Omental fat pad (tissue), 4 donors: Measurements from ENCODE around the gene FOXO6. TPM values are rescaled to one million over a fixed set of nuclear protein-coding genes. Genes with fewer than 3 reads are reported as not detected.

Source experiments
- ATAC-seq: fragments of 150-250 bp; one replicate; pipeline ENCODE4 v1.9.1; 2016; ENCODE audit warnings: mild to moderate bottlenecking, moderate library complexity; ENCODE audit not compliant: low FRiP score
- DNase-seq: peaks from one replicate; pipeline ENCODE4 v3.0.0-alpha.2; 2019; ENCODE audit warnings: low spot score
- CTCF ChIP-seq, 3 donors: fragments of 450-650 bp; IDR thresholded peaks; one replicate each; pipeline ENCODE4 v1.5.1; 2016 to 2017; ENCODE audit warnings: antibody characterized with exemption in 3 of 3, mild to moderate bottlenecking in 3 of 3, moderate library complexity in 2 of 3
- total RNA-seq, 4 donors: library from RNA; depleted of rRNA; stranded (reverse); fragments of >200 nt; gene quantifications; one replicate each; pipeline ENCODE4 v1.1.0, GENCODE V29; 2016

FOXO6 gene
- total RNA-seq, 4 donors from 2014 or later: 0.12 to 0.93 (median 0.31) TPM; not detected in 1

GRCh38 chr1:41389009-41389408 lies 27.8 kb downstream of the FOXO6 start:
- DNase-seq (no peak), ATAC-seq (no peak)
- TF ChIP-seq CTCF (IDR thresholded peaks at IDR 0.05): no peak

GRCh38 chr1:41390166-41390565 lies 28.9 kb downstream of the FOXO6 start:
- DNase-seq (no peak), ATAC-seq (no peak)
- TF ChIP-seq CTCF (IDR thresholded peaks at IDR 0.05): no peak

GRCh38 chr1:41390573-41390972 lies 29.3 kb downstream of the FOXO6 start:
- no peak for TF ChIP-seq CTCF (IDR thresholded peaks at IDR 0.05)
- DNase-seq: no peak
- ATAC-seq: no peak

- ATAC-seq (no peak), DNase-seq (no peak)
- no peak for TF ChIP-seq CTCF (IDR thresholded peaks at IDR 0.05)
Measured at GRCh38 chr1:41391834-41392527, 30.7 kb downstream of the FOXO6 start.

GRCh38 chr1:41392528-41392924 lies 31.3 kb downstream of the FOXO6 start:
- ATAC-seq (no peak), DNase-seq (no peak)
- TF ChIP-seq CTCF (IDR thresholded peaks at IDR 0.05): no peak

- TF ChIP-seq CTCF (IDR thresholded peaks at IDR 0.05): no peak
- DNase-seq (no peak), ATAC-seq (no peak)
Measured at GRCh38 chr1:41393716-41394368, 32.6 kb downstream of the FOXO6 start.

GRCh38 chr1:41394369-41394744 lies 33.1 kb downstream of the FOXO6 start:
- no peak for DNase-seq
- TF ChIP-seq CTCF (IDR thresholded peaks at IDR 0.05): no peak
- no peak for ATAC-seq
